NCI-H526 treated with DMSO at 0.1 percent for 48 hours (cell line): ENCODE results near the gene PPEF2.

Experiments used
- DNase-seq: peaks from one replicate; lab custom pipeline; 2025; lab: John Stamatoyannopoulos, UW

Gene PPEF2

GRCh38 chr4:75830906-75831305, 71.3 kb downstream of the PPEF2 start:
- no peak for DNase-seq

GRCh38 chr4:75823812-75824211, 78.4 kb downstream of the PPEF2 start:
- DNase-seq, result no peak

DNA sequence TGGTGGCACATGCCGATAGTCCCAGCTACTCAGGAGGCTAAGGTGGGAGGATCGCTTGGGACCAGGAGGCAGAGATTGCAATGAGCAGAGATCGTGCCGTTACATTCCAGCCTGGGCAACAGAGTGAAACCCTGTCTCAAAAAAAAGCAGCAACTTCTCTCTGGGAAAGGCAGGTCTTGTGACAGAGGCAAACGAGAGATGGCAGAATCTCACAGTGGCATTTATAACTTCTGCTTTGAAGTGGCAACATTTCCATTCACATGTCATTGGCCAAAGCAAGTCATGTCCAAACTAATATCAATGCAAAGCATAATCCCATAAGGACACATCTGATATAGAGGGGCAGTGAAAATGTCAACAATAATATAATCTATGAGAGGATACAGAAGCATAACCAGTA, 79.8 kb downstream of the PPEF2 start:
- no peak for DNase-seq

DNA sequence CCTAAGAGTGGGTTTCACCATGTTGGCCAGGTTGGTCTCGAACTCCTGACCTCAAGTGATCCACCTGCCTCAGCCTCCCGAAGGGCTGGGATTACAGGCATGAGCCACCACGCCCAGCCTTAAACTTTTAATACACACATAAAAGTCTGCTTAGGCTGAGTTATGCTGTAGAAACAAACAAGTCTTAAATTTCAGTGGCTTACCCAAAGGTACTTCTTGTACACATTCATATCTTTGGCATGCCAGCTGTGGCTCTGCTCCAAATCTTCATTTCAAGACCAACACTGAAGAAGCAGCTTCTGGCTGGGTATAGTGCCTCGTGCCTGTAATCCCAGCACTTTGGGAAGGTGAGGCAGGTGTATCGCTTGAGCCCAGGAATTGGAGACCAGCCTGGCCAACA, 80.3 kb downstream of the PPEF2 start:
- no peak for DNase-seq

DNA sequence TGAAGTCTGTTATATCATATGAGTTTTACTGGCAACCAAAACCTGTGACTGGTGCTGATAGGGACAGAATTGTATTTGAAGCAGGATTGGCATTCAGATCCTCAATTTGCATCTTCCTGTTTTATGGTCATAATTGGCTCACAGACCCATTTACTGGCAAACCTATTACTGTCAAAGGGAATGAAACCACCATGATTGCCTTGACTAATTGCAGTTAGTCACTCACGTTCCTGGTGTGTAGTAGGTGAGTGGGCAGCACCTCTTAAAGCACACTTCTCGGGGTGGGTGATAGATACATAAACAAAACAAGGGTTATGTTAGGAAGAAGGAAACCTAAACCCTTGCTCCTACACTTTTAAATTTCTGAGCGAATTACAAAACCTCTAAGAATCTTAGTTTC, 81.0 kb downstream of the PPEF2 start:
- no peak for DNase-seq

DNA sequence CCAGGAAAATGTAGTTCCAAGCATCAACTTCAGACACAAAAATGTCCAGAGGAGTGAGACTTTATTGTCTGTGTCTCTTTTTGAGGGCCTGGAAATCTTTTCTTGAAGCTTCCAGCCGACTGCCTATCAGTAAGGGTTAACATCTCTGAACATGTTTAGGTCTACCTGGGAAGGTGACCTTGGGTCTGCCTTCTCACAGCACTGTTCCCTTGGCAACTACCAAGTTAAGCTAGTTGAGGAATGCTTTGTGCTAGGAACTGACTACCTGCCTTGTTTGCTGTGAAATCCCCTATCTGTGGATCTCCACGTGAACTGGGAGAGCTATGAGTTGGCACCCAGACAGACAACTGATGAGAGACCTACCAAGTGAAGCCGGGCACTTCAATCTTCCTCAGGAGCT, 81.6 kb downstream of the PPEF2 start:
- no peak for DNase-seq

DNA sequence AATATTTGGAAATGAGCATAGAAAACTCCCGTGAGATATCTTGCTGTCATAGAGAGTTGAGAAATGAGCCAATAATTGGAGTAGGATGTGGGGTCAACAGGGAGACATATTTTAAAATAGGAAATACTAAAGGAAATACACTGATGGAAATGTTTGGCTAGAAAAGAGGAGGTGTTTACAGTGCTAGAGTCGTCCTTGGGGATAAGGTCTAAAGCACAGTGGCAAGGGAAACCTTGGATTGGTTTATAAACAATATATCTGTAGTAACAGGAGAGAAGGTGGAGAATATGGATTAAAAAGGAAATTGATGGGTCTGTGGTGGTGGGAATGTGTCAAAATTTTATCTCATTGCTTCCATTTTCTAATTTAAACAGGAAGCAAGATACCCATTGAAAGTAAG, 82.1 kb downstream of the PPEF2 start:
- DNase-seq, result no peak

DNA sequence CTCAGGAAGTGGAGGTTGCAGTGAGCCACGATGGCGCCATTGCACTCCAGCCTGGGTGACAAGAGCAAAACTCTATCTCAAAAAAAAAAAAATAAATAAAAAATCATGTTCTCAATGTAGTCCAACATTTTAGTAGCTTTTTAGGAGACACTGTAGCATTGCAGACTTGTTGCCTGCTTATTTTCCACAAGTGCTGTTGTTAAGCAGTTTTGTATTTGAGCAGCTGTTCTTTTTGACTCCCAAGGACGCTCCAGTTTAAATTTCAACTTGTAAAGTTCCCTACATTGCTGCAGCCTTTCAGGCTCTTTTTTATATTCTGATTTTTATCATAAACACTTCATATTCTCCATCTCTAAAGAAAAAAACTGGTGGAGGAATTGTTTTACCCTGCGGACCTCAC, 83.1 kb downstream of the PPEF2 start:
- no peak for DNase-seq

DNA sequence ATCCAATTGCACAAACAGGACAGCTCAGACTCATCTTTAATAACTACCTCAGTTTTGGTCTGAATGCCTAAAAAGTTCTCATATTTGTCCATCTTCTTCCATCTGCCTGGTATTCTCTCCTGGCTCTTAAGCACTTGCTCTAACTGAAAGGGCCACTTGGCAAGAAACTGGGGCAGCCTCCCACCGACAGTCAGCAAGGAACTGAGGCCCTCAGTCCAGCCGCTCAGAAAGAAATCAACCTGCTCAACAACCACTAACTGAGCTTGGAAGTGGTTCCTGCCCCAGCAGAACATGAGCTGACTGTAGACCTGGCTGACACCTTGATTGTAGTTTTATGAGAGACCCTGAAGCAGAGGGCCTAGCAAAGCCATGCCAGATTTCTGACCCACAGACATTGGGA, 84.4 kb downstream of the PPEF2 start:
- no peak for DNase-seq
